Measurements from ENCODE around the gene HLA-DQA1. TPM values are rescaled to one million over a fixed set of nuclear protein-coding genes. Genes with fewer than 3 reads are reported as not detected.

HLA-DQA1 gene
- total and polyA plus RNA-seq, 2 experiments from 2014 or later = 0.42 TPM; not detected in 1

- H3K4me3 ChIP-seq = no peak overlapping the region
- no peak for ATAC-seq
Observed at GRCh38 chr6:32588156-32588555, 49.0 kb upstream of the HLA-DQA1 start.

More at GRCh38 chr6:32588156-32588555, 49.0 kb upstream of the HLA-DQA1 start:
- TF ChIP-seq ZNF331 (CRISPR knock-in tag; IDR thresholded peaks at IDR 0.05; ENCODE audit: low read depth) = no peak
- no peak for TF ChIP-seq EZH2phosphoT487 (IDR thresholded peaks at IDR 0.05; ENCODE audit: unreplicated experiment)
- TF ChIP-seq ETS1 (IDR thresholded peaks at IDR 0.05) = no peak
- no peak for TF ChIP-seq JUNB (IDR thresholded peaks at IDR 0.05; ENCODE audit: unreplicated experiment)
- TF ChIP-seq NANOG (IDR thresholded peaks at IDR 0.05; ENCODE audit: borderline replicate concordance) = no peak
- TF ChIP-seq POLR2AphosphoS5 (IDR thresholded peaks at IDR 0.05; ENCODE audit: low read depth) = no peak
- no peak for TF ChIP-seq ZNF462 (CRISPR knock-in tag; IDR thresholded peaks at IDR 0.05)
- no peak for DNase-seq (ENCODE audit: low spot score)
- no peaks in the 10 kb centered on the region; the same call in 2 of the 3 replicates for H3K9me3 Mint-ChIP-seq
- Histone ChIP-seq H3F3A (replicated peaks; ENCODE audit: low read depth) (no peaks in the 10 kb centered on the region), H3K27me3 (ENCODE audit: insufficient read depth) (no peaks in the 10 kb centered on the region), H3K4me1 (ENCODE audit: insufficient read depth) (no peaks in the 10 kb centered on the region), H2AFZ (no peak overlapping the region), H3K27ac (ENCODE audit: low read depth) (no peak overlapping the region), H4K20me1 (replicated peaks; ENCODE audit: insufficient read depth) (no peaks in the 10 kb centered on the region), H3K4me2 (no peak overlapping the region), H3K36me3 (ENCODE audit: insufficient read depth) (no peaks in the 10 kb centered on the region), H3K79me2 (replicated peaks; ENCODE audit: insufficient read depth) (no peaks in the 10 kb centered on the region), H3K9me2 (ENCODE audit: insufficient read depth) (no peaks in the 10 kb centered on the region)
- H3K36me3 Mint-ChIP-seq (ENCODE audit: low read depth) = no peaks in the 10 kb centered on the region
- peaks cover 12% of the 10 kb centered on the region for H3K27me3 Mint-ChIP-seq (ENCODE audit: insufficient read depth, low read depth, poor library complexity)
- no peak overlapping the region for H3K4me3 Mint-ChIP-seq
- H3K27ac Mint-ChIP-seq = no peak overlapping the region
- peaks cover 2% of the 10 kb centered on the region; the same call in 1 of the 3 replicates for H3K4me1 Mint-ChIP-seq

Measured in GM23338 (cell line).